Measurements from ENCODE around the gene MRPS16. TPM values are rescaled to one million over a fixed set of nuclear protein-coding genes. Genes with fewer than 3 reads are reported as not detected.

Gene MRPS16
- total and polyA plus RNA-seq, 9 of the 15 experiments (the other 6 are each of a cell fraction or from before 2014, with no cell fraction given) = 65.0 to 239 (median 146) TPM

DNA sequence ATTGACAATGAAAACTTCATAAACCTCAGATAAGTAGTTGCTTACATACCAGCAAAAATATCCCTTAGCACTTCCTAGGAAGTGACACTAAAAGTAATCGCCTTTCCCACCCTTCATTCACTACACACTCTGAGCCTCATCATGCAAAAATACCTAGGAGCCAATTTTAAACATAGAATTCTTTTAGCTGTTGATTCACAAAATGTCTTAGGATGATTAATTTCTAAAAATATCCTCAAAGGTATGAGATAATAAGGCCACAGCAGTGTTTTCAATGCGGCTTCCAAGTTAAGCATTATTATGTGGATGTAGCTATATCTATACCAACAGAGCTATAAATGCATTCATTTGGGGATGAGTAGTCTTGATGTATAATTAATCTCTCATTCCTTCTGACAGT lies 18.6 kb downstream of the MRPS16 start (continued):
- no peak for TF ChIP-seq VEZF1 (CRISPR knock-in tag; IDR thresholded peaks at IDR 0.05)

- peaks cover 52% of the 10 kb centered on the region for H3K36me3 ChIP-seq (ENCODE audit: control insufficient read depth, insufficient read depth, low read length)
- ChIA-PET CTCF (ENCODE audit: low intra/inter-chr PET ratio) (interaction anchor here (1.0 kb wide), 1 partner anchor 411 kb away, joined by 4 read pairs; no protein-coding TSS in a partner anchor), POLR2A (interaction anchor here (0.7 to 6.3 kb wide), 6 partner anchors 8 to 137 kb away, joined by 3 to 66 read pairs (median 4); partner anchors contain the start of genes DNAJC9, ECD and FAM149B1)
- DNase-seq (ENCODE audit: extremely low read depth in 1 of 4, low spot score in 3 of 4) = peak; percentile 55 to 73 (median 60)
- no peaks in the 10 kb centered on the region; a peak in 1 of 5 replicates for H3K4me1 ChIP-seq (replicated peaks in 1 of 2; ENCODE audit: control insufficient read depth in 2 of 2, insufficient read depth in 2 of 2, low read length in 2 of 2)
- no peak overlapping the region for H3K4me3 ChIP-seq
- H3K4me2 ChIP-seq (ENCODE audit: insufficient read depth, low read length) = no peak overlapping the region
- no peaks in the 10 kb centered on the region for H3K27me3 ChIP-seq (ENCODE audit: control insufficient read depth in 2 of 2, insufficient read depth in 2 of 2, low read length in 2 of 2)
- H3K9me3 ChIP-seq (replicated peaks; ENCODE audit: control insufficient read depth, insufficient read depth, low read depth, low read length) = no peaks in the 10 kb centered on the region
- no TSS peak for BruUV-seq (replicated peaks)
- H3K9me1 ChIP-seq (ENCODE audit: control insufficient read depth, insufficient read depth, low read length) = no peaks in the 10 kb centered on the region
- 62% methylated on average over 8 of the region's 8 CpGs for WGBS (ENCODE audit: insufficient coverage, low coverage, missing lambda C conversion rate)
- in situ Hi-C loops (cut with MboI) = no loop called here
- no peaks in the 10 kb centered on the region for H3K79me2 ChIP-seq (ENCODE audit: control insufficient read depth, insufficient read depth, low read length)
- FAIRE-seq = peak; percentile 68
- H2AFZ ChIP-seq (ENCODE audit: low read depth, low read length) = no peak overlapping the region
- peaks cover 3% of the 10 kb centered on the region for H4K20me1 ChIP-seq (replicated peaks; ENCODE audit: control insufficient read depth, insufficient read depth, low read length)
- peak; percentile 85 for ATAC-seq
- no peak overlapping the region for H3K9ac ChIP-seq (ENCODE audit: insufficient read depth in 1 of 2, low read depth in 2 of 2, low read length in 2 of 2)
- intact Hi-C loops (cut with micrococcal nuclease) = no loop called here
- no peak overlapping the region for H3K27ac ChIP-seq (ENCODE audit: extremely low read depth, low read depth, low read length)
- TF ChIP-seq, protein P1, sequence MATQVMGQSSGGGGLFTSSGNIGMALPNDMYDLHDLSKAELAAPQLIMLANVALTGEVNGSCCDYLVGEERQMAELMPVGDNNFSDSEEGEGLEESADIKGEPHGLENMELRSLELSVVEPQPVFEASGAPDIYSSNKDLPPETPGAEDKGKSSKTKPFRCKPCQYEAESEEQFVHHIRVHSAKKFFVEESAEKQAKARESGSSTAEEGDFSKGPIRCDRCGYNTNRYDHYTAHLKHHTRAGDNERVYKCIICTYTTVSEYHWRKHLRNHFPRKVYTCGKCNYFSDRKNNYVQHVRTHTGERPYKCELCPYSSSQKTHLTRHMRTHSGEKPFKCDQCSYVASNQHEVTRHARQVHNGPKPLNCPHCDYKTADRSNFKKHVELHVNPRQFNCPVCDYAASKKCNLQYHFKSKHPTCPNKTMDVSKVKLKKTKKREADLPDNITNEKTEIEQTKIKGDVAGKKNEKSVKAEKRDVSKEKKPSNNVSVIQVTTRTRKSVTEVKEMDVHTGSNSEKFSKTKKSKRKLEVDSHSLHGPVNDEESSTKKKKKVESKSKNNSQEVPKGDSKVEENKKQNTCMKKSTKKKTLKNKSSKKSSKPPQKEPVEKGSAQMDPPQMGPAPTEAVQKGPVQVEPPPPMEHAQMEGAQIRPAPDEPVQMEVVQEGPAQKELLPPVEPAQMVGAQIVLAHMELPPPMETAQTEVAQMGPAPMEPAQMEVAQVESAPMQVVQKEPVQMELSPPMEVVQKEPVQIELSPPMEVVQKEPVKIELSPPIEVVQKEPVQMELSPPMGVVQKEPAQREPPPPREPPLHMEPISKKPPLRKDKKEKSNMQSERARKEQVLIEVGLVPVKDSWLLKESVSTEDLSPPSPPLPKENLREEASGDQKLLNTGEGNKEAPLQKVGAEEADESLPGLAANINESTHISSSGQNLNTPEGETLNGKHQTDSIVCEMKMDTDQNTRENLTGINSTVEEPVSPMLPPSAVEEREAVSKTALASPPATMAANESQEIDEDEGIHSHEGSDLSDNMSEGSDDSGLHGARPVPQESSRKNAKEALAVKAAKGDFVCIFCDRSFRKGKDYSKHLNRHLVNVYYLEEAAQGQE (IDR thresholded peaks at IDR 0.05; ENCODE audit: borderline replicate concordance) = peak; percentile 74; the same call in 1 of the 2 replicates
- TF ChIP-seq, protein P1 (CRISPR knock-in tag; IDR thresholded peaks at IDR 0.05; ENCODE audit: low read depth) = no peak
- TF ChIP-seq ZNF445 (CRISPR knock-in tag; IDR thresholded peaks at IDR 0.05; ENCODE audit: low read depth) = no peak
These were observed 19.6 kb downstream of the MRPS16 start for GRCh38 chr10:73232887-73233286.
